SK-N-MC (cell line): ENCODE data around the gene KCNN4.
A peak's percentile ranks its signal among the peaks of the same experiment; 100 is the strongest.

Experiments used
- DNase-seq: peaks from one replicate; pipeline ENCODE4 v3.0.0-alpha.2; 2011; ENCODE audit warnings: low read depth, low spot score
- H3K27ac ChIP-seq: fragments of 200-600 bp; sonication (generic); 2 replicates; pipeline ENCODE4 v1.5.1; 2016; ENCODE audit warnings: mixed run types
- H3K36me3 ChIP-seq: fragments of 200-600 bp; sonication (generic); 2 replicates; pipeline ENCODE4 v1.6.1; 2017; ENCODE audit warnings: antibody characterized with exemption, low read length, mixed read lengths; ENCODE audit not compliant: insufficient read depth
- H3K4me3 ChIP-seq: fragments of 200-600 bp; sonication (generic); 2 replicates; pipeline ENCODE4 v1.5.1; 2016
- H3K9ac ChIP-seq: fragments of 200-600 bp; sonication (generic); 2 replicates; pipeline ENCODE4 v1.8.0; 2017; ENCODE audit warnings: mixed run types, mixed read lengths; ENCODE audit not compliant: insufficient read length
- H3K9me3 ChIP-seq: fragments of 200-600 bp; sonication (generic); 2 replicates; pipeline ENCODE4 v1.6.1; 2017; ENCODE audit warnings: low read depth, mild to moderate bottlenecking, antibody characterized with exemption, low read length, moderate library complexity, mixed read lengths
- EZH2 ChIP-seq: fragments of 200-600 bp; sonication (generic); IDR thresholded peaks from one replicate; pipeline ENCODE4 v1.6.1; 2017; ENCODE audit warnings: antibody characterized with exemption
- FOXP2 ChIP-seq: optimal IDR thresholded peaks from 2 replicates; pipeline ENCODE3; 2011; ENCODE audit warnings: mild to moderate bottlenecking, moderate library complexity; ENCODE audit not compliant: insufficient read depth; ENCODE audit errors: extremely low read length, control extremely low read depth
- POLR2AphosphoS5 ChIP-seq: IDR thresholded peaks from 2 replicates; pipeline ENCODE4 v1.6.1; 2012; ENCODE audit warnings: mild to moderate bottlenecking, low read depth, low read length, borderline replicate concordance

KCNN4 gene

DNA sequence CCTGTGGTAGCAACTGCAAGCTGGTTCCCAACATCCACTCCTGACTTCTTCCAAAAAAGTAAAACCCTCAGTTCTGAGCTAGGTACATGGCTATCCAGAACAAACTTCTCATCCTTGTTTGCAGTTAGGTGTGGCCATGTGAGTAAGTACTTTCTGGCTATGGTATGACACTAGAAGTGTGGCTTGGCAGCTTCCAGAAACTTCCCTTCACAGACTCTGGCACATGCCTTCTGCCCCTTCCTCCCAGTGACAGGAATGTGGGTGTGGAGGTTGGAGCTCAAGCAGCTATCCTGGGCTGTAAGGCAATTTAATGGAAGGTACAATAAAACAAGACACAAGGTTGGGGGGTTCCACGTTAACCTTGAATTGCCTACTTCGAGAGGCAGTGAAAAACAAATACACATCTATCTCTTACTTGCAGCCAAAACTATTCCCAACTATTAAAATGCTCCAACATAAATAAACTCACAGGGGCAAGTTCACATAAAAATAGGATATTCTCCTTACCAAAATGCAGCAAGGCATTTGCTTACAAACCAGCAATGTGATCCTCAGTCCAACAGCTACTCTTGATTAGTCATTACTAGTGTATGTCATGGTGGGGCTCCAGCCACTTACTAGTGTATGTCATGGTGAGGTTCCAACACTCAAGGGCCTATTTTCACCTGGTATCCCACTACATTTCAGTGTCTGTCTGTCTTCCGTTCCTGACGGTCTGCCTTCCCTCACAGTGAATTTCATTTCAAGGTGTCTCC, 29.1 kb downstream of the KCNN4 start:
- H3K9ac ChIP-seq, result no peak overlapping the region
- no peak overlapping the region for H3K4me3 ChIP-seq
- no peak overlapping the region for H3K27ac ChIP-seq
- no peaks in the 10 kb centered on the region for H3K9me3 ChIP-seq
- H3K36me3 ChIP-seq, result peaks cover 62% of the 10 kb centered on the region
- TF ChIP-seq FOXP2 (no peak), EZH2 (no peak), POLR2AphosphoS5 (no peak)
- DNase-seq, result no peak

DNA sequence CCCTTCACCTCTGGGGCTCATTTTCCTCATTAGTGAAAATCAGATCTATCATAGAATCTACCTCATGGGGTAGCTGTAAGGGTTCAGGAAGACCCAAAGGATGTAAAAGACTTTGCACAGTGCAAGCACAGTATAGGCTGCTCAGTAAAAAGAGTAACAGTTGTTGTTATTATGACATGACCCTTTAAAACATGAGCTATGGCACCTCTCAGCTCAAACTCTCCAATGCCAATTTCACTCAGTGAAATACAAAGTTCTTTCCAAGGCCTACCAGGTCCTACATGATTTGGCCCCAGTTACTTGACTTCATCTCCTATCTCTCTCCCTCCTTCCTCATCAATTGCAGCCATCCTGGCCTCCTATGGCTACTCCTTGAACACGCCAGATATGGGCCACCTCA, 30.9 kb downstream of the KCNN4 start:
- Histone ChIP-seq H3K27ac (no peak overlapping the region), H3K9ac (no peak overlapping the region), H3K9me3 (no peaks in the 10 kb centered on the region), H3K4me3 (no peak overlapping the region), H3K36me3 (peaks cover 71% of the 10 kb centered on the region)
- TF ChIP-seq POLR2AphosphoS5 (no peak), FOXP2 (no peak), EZH2 (no peak)
- DNase-seq, result no peak

DNA sequence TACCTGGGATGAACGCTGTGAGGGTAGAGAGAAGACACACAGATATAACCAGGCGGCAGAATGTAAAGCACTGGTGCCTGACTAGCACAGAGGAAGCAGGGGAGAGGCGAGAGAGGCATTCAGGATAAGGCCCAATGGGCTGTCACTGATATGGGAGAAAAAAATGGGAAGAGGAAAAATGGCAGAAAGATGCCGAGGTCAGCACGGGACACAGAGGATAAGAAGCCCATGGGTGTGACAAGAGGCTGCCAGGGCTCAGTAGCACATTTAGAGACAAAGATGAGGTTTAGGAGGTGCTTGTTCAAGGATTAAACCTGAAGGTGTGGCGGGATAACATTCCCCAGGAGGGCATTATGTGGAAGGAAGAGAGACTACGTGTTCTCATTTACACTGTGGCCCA, 31.6 kb downstream of the KCNN4 start:
- H3K27ac ChIP-seq, result no peak overlapping the region
- no peak overlapping the region for H3K4me3 ChIP-seq
- no peak for DNase-seq
- TF ChIP-seq FOXP2 (no peak), POLR2AphosphoS5 (no peak), EZH2 (no peak)
- peaks cover 77% of the 10 kb centered on the region for H3K36me3 ChIP-seq
- no peak overlapping the region for H3K9ac ChIP-seq
- H3K9me3 ChIP-seq, result no peaks in the 10 kb centered on the region

DNA sequence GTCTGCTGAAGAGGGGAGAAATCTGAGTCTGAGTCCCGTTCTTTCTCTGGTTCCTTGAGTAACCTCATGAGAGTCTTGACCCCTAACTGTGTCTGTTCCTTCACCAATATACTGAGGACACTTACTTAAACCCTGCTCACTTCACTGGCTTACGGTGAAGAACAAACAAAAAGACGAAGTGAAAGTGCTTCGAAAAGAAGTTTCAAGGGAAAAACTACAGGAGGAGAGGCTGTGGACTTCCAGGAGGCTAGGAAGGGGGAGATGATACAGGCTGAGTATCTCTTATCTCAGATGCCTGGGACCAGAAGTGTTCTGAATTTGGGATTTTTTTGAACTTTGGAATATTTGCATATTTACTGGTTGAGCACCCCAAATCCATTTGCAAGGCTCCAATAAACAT, 32.1 kb downstream of the KCNN4 start:
- Histone ChIP-seq H3K36me3 (peaks cover 81% of the 10 kb centered on the region), H3K4me3 (no peak overlapping the region), H3K27ac (no peak overlapping the region), H3K9ac (no peak overlapping the region), H3K9me3 (no peaks in the 10 kb centered on the region)
- DNase-seq, result no peak
- TF ChIP-seq POLR2AphosphoS5 (no peak), FOXP2 (no peak)

DNA sequence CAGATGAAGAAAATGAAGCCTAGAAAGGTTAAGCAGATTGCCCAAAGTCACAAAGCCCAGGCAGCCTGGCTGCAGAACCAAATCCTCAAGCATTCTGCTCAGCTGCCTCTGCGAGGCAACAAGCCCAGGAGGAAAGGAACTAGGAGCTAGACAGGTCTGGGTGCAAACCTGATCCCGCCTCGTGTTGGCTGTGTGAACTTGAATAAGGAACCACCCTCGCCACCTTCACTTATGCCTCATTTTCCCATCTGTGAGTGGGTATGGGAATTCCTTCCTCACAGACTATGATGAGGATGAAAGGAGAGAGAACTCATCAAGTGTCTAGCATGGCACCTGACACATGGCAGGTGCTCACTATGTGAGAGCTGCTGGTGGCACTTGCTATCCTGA, 32.6 kb downstream of the KCNN4 start:
- Histone ChIP-seq H3K9ac (no peak overlapping the region), H3K9me3 (no peaks in the 10 kb centered on the region), H3K4me3 (no peak overlapping the region), H3K27ac (no peak overlapping the region), H3K36me3 (peaks cover 86% of the 10 kb centered on the region)
- DNase-seq, result no peak
- no peak for TF ChIP-seq FOXP2
- no peak for TF ChIP-seq EZH2
- no peak for TF ChIP-seq POLR2AphosphoS5

DNA sequence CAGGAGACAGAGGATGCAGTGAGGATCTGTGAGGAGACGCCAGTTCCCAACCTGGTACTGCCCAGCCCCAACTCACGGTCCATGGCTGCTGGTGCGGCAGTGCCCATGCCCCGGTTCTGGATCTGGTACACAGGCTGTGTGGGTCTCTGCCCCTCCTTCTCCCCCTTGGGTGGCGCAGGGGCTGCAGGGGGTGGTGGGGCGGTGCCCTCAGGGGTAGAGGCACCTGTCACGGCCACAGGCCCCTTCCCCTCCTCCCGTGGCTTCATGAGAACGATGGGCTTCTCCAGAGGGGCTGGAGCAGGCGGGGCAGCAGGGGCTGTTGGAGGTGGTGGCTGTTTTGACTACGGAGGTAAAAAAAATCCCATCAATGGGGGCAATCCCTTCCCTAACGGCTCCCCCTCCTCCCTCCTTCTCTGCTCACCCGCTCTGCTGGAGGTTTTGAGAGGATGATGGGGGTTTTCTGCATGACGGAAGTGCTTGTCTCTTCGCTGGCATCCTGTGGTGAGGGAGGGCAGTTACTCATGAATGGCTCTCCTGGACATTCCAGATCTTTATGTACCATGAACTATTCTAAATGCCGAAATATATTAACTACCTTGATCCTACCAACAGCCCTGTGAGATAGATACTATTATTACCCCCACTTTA, 33.1 kb downstream of the KCNN4 start:
- H3K4me3 ChIP-seq, result no peak overlapping the region
- H3K9ac ChIP-seq, result no peak overlapping the region
- peaks cover 87% of the 10 kb centered on the region for H3K36me3 ChIP-seq
- no peak for DNase-seq
- no peak for TF ChIP-seq FOXP2
- no peak for TF ChIP-seq POLR2AphosphoS5
- no peaks in the 10 kb centered on the region for H3K9me3 ChIP-seq
- H3K27ac ChIP-seq, result no peak overlapping the region

DNA sequence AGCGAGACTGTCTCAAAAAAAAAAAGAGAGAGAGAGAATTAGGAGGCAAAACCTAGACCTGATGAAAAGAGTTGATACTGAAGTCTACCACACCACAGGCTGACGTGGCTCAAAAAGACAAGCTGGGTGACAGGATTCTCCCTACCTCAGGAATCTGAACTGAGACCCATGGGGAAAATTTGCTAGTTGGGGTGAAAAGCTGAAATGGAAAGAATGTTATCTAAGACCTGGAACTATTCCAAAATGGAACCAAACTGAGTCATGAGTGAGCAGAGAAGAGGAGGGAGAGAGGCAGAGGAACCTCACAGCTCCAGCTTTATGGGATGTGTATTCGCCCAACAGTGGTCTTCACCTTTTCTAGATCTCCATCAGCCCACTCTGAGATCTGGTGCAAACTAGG, 37.7 kb downstream of the KCNN4 start:
- no peak overlapping the region for H3K4me3 ChIP-seq
- no peak overlapping the region for H3K27ac ChIP-seq
- no peak for TF ChIP-seq POLR2AphosphoS5
- no peak for TF ChIP-seq EZH2
- TF ChIP-seq FOXP2, result no peak
- H3K9ac ChIP-seq, result no peak overlapping the region
- peaks cover 93% of the 10 kb centered on the region for H3K36me3 ChIP-seq
- DNase-seq, result no peak
- no peaks in the 10 kb centered on the region for H3K9me3 ChIP-seq

DNA sequence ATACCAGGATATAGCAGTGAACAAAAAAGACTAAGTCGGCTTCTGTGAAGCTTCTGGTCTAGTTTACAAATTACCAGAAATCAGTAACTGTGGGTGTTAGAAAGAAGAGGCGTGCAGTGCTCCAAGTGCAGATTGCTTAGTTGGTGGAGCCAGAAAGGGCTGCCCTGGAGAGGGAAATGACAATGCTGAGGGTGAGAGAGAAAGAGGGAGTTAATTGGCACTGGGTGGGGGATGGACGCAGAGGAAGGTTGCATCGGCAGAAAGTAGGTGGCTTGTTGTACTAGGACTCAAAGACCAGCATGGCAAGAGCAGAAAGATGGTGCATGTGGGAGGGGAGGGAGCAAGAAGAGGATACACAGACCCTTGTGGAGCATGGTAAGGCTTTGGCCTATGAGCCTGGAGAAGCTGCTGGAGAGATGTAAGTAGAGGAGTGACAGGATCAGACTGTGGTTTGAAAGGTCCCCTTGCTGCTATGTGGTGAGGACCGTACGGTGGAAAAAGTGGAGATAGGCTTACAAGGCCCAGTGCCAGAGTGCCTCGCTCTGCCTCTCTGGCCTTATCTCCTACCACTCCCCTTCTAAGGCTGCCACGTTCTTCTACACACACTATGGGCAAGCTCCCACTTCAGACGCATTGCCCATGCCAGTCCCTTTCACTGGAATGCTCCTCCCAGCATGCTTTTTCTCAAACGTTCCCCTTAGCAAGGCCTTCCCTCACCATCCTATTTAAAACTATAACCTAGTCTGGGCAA, 39.5 kb downstream of the KCNN4 start:
- peaks cover 90% of the 10 kb centered on the region for H3K36me3 ChIP-seq
- no peak for DNase-seq
- no peak overlapping the region for H3K27ac ChIP-seq
- H3K4me3 ChIP-seq, result no peak overlapping the region
- H3K9ac ChIP-seq, result peak overlapping the region; percentile 4
- no peaks in the 10 kb centered on the region for H3K9me3 ChIP-seq
- TF ChIP-seq FOXP2 (no peak), POLR2AphosphoS5 (no peak), EZH2 (no peak)
